ENCODE measurements around the gene PYGM.

The PYGM gene

GRCh38 chr11:64790205-64791095 is 30.7 kb upstream of the PYGM start:
- DNase-seq: no peak

- DNase-seq: no peak
These were observed 29.8 kb upstream of the PYGM start for GRCh38 chr11:64789331-64790204.

- no peak for DNase-seq
These were observed 28.8 kb upstream of the PYGM start for GRCh38 chr11:64788321-64789215.

- peak; percentile 63 for DNase-seq
These were observed 27.9 kb upstream of the PYGM start for GRCh38 chr11:64787526-64788320.

GRCh38 chr11:64786308-64786707 is 26.5 kb upstream of the PYGM start:
- no peak for DNase-seq

GRCh38 chr11:64784813-64785581 is 25.2 kb upstream of the PYGM start:
- DNase-seq: no peak

- DNase-seq: peak; percentile 100
These were observed 18.9 kb upstream of the PYGM start, which contains the start of gene SF1 for GRCh38 chr11:64778473-64779298. Gene SF1 (minus strand): TSS chr11:64778542. CDS start chr11:64778392, 150 bp downstream.

GRCh38 chr11:64778223-64778472 is 18.4 kb upstream of the PYGM start:
- DNase-seq: no peak

- DNase-seq: peak; percentile 80
These were observed 17.9 kb upstream of the PYGM start for GRCh38 chr11:64777449-64778222.

- no peak for DNase-seq
These were observed 17.1 kb upstream of the PYGM start for GRCh38 chr11:64776875-64777274.

- DNase-seq: no peak
These were observed 16.7 kb upstream of the PYGM start for GRCh38 chr11:64776425-64776824.

- DNase-seq: no peak
These were observed 14.4 kb upstream of the PYGM start for GRCh38 chr11:64774144-64774543.

- DNase-seq: no peak
These were observed 12.7 kb upstream of the PYGM start for GRCh38 chr11:64772303-64773018.

GRCh38 chr11:64771861-64772260 is 12.1 kb upstream of the PYGM start:
- peak; percentile 13 for DNase-seq

GRCh38 chr11:64770120-64770519 is 10.3 kb upstream of the PYGM start:
- DNase-seq: no peak

- DNase-seq: no peak
These were observed 9.5 kb upstream of the PYGM start for GRCh38 chr11:64769283-64769682.

GRCh38 chr11:64768300-64768694 is 8.5 kb upstream of the PYGM start:
- DNase-seq: no peak

- DNase-seq: peak; percentile 72
These were observed 7.8 kb upstream of the PYGM start for GRCh38 chr11:64767344-64768299.
